Endometrial microvascular endothelial cells (primary cell): ENCODE results near the gene ALKBH2. TPM values are rescaled to one million over a fixed set of nuclear protein-coding genes. Genes with fewer than 3 reads are reported as not detected.

Experiments used
- in situ Hi-C: cut with HindIII; loops from 2 replicates; pipeline ENCODE4 v1.10.0; 2017; ENCODE audit warnings: low sequenced_read_pairs, low pct_unique_long_range_greater_than_20kb; ENCODE audit errors: inconsistent ontology term
- total RNA-seq: library from RNA; depleted of rRNA; stranded (reverse); fragments of >200 nt; gene quantifications from one replicate; pipeline ENCODE4 v1.2.3, GENCODE V29; 2015; ENCODE audit errors: inconsistent ontology term

ALKBH2 gene
- total RNA-seq, 1 donor from 2014 or later, result 7.2 TPM

- in situ Hi-C loops, result no loop called here
Observed at GRCh38 chr12:109047081-109047805, 46.0 kb downstream of the ALKBH2 start.

- in situ Hi-C loops, result no loop called here
Observed at GRCh38 chr12:109044241-109044640, 49.0 kb downstream of the ALKBH2 start.

Other genes starting within 250 kb of the ALKBH2 start
- 14.0 TPM for gene SSH1, start 235.9 kb downstream of the ALKBH2 start, total RNA-seq
- not detected for gene DAO, start 213.4 kb downstream of the ALKBH2 start, total RNA-seq
- not detected for gene SVOP, start 72.4 kb downstream of the ALKBH2 start, total RNA-seq
- 17.5 TPM for gene USP30, start 40.9 kb downstream of the ALKBH2 start, total RNA-seq
- gene UNG, start 4.1 kb upstream of the ALKBH2 start, total RNA-seq, result 139 TPM
- 2.5 TPM for gene ACACB, start 23.1 kb upstream of the ALKBH2 start, total RNA-seq
- not detected for gene FOXN4, start 215.8 kb upstream of the ALKBH2 start, total RNA-seq